Measurements from ENCODE around the gene TNN.

The TNN gene

GRCh38 chr1:175191659-175192058, 124.0 kb downstream of the TNN start:
- H3F3A ChIP-seq (ENCODE audit: low read depth): no peaks in the 10 kb centered on the region
- no peaks in the 10 kb centered on the region for H3K36me3 ChIP-seq (ENCODE audit: insufficient read depth, low read length)
- H3K4me3 ChIP-seq (ENCODE audit: low read length, poor library complexity, severe bottlenecking): peak overlapping the region; percentile 97
- peaks cover 7% of the 10 kb centered on the region; the same call in 1 of the 2 replicates for H3K79me2 ChIP-seq (ENCODE audit: insufficient read depth, low read length)
- H3K27me3 ChIP-seq (ENCODE audit: insufficient read depth, low read length, poor library complexity, severe bottlenecking): no peaks in the 10 kb centered on the region
- no peaks in the 10 kb centered on the region for H4K20me1 ChIP-seq (ENCODE audit: insufficient read depth, low read length, poor library complexity, severe bottlenecking)
- peak overlapping the region; percentile 85 for H3K9ac ChIP-seq (ENCODE audit: low read depth, low read length, poor library complexity, severe bottlenecking)
- H3K4me1 ChIP-seq (ENCODE audit: insufficient read depth, low read length, poor library complexity, severe bottlenecking): peaks cover 55% of the 10 kb centered on the region
- H3K9me2 ChIP-seq (replicated peaks; ENCODE audit: low read depth, low read length): no peaks in the 10 kb centered on the region
- H3K9me3 ChIP-seq (ENCODE audit: insufficient read depth, low read depth, low read length): no peaks in the 10 kb centered on the region
- H3K4me2 ChIP-seq (ENCODE audit: low read depth, low read length, poor library complexity, severe bottlenecking): peak overlapping the region; percentile 87
- peak overlapping the region; percentile 88 for H2AFZ ChIP-seq (ENCODE audit: low read length)
- TF ChIP-seq, protein P1, sequence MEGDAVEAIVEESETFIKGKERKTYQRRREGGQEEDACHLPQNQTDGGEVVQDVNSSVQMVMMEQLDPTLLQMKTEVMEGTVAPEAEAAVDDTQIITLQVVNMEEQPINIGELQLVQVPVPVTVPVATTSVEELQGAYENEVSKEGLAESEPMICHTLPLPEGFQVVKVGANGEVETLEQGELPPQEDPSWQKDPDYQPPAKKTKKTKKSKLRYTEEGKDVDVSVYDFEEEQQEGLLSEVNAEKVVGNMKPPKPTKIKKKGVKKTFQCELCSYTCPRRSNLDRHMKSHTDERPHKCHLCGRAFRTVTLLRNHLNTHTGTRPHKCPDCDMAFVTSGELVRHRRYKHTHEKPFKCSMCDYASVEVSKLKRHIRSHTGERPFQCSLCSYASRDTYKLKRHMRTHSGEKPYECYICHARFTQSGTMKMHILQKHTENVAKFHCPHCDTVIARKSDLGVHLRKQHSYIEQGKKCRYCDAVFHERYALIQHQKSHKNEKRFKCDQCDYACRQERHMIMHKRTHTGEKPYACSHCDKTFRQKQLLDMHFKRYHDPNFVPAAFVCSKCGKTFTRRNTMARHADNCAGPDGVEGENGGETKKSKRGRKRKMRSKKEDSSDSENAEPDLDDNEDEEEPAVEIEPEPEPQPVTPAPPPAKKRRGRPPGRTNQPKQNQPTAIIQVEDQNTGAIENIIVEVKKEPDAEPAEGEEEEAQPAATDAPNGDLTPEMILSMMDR (conservative IDR thresholded peaks at IDR 0.05; ENCODE audit: low read length): no peak
- TF ChIP-seq EZH2phosphoT487 (IDR thresholded peaks at IDR 0.05; ENCODE audit: borderline replicate concordance): no peak

- Histone ChIP-seq H2AFZ (ENCODE audit: low read length) (peak overlapping the region; percentile 88), H3K9ac (ENCODE audit: low read depth, low read length, poor library complexity, severe bottlenecking) (peak overlapping the region; percentile 85), H3K27me3 (ENCODE audit: insufficient read depth, low read length, poor library complexity, severe bottlenecking) (no peaks in the 10 kb centered on the region), H3F3A (ENCODE audit: low read depth) (no peaks in the 10 kb centered on the region), H4K20me1 (ENCODE audit: insufficient read depth, low read length, poor library complexity, severe bottlenecking) (no peaks in the 10 kb centered on the region), H3K9me2 (replicated peaks; ENCODE audit: low read depth, low read length) (no peaks in the 10 kb centered on the region), H3K79me2 (ENCODE audit: insufficient read depth, low read length) (peaks cover 7% of the 10 kb centered on the region; the same call in 1 of the 2 replicates), H3K4me3 (ENCODE audit: low read length, poor library complexity, severe bottlenecking) (peak overlapping the region; percentile 97), H3K9me3 (ENCODE audit: insufficient read depth, low read depth, low read length) (no peaks in the 10 kb centered on the region), H3K4me1 (ENCODE audit: insufficient read depth, low read length, poor library complexity, severe bottlenecking) (peaks cover 59% of the 10 kb centered on the region), H3K36me3 (ENCODE audit: insufficient read depth, low read length) (no peaks in the 10 kb centered on the region), H3K4me2 (ENCODE audit: low read depth, low read length, poor library complexity, severe bottlenecking) (peak overlapping the region; percentile 87)
- TF ChIP-seq, protein P1 (conservative IDR thresholded peaks at IDR 0.05; ENCODE audit: low read length): no peak
- TF ChIP-seq EZH2phosphoT487 (IDR thresholded peaks at IDR 0.05; ENCODE audit: borderline replicate concordance): no peak
These were observed 124.5 kb downstream of the TNN start for GRCh38 chr1:175192111-175192629.

DNA sequence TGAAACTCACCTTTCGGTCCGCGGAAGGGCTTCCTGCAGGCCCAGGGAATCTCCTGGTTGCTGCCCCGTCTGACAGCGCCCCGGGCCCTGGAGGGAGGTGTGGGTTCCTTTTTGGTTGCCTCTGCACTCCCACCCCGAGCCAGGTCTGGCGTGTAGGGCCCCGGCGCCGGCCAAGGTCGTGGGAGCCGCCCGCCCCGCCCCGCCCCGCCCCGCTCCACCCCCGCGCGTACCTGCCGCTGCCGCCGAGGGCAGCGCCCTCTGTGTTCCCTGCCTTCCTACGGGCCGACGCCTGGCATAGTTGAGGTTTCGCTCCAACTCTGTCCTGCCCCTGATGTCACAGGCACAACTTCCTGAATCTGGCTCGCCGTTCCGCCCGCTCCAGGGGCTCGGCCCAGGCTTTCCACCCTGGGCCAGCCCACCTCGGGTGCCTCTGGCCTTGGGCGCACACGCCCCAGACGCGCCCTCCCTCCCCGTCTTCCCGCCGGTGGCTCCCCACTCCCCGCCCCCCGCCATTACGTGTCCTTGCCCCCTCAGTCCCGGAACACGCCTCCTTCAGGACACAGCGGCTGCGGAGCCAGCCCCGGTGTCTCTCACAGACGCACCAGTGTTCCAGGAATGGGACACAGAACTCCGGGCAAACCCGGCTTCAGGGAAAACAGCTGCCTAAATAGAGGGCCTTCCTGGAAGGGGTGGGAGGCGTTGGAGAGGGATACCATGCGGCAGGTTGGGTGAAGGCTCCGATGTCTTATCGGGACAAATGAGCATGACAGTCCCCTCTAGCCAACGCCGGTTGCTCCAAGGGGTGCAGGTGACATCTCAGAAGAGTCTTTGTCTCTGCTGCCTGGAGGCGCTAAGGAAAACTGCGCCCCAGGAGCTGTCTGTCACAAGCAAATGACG, 125.2 kb downstream of the TNN start, which contains the start of gene KIAA0040:
Gene KIAA0040, minus strand, starts transcription at position 147 of the 897 bp plus-strand sequence. CDS start 31,763 bp downstream, outside the sequence.
- Histone ChIP-seq H3K9me3 (ENCODE audit: insufficient read depth, low read depth, low read length) (no peaks in the 10 kb centered on the region), H4K20me1 (ENCODE audit: insufficient read depth, low read length, poor library complexity, severe bottlenecking) (no peaks in the 10 kb centered on the region), H3K9me2 (replicated peaks; ENCODE audit: low read depth, low read length) (no peaks in the 10 kb centered on the region), H3K4me1 (ENCODE audit: insufficient read depth, low read length, poor library complexity, severe bottlenecking) (peaks cover 66% of the 10 kb centered on the region), H2AFZ (ENCODE audit: low read length) (peak within 1 kb of the TSS; percentile 88), H3K4me2 (ENCODE audit: low read depth, low read length, poor library complexity, severe bottlenecking) (peak within 1 kb of the TSS; percentile 87), H3K79me2 (ENCODE audit: insufficient read depth, low read length) (peaks cover 7% of the 10 kb centered on the region; the same call in 1 of the 2 replicates), H3F3A (ENCODE audit: low read depth) (no peaks in the 10 kb centered on the region), H3K9ac (ENCODE audit: low read depth, low read length, poor library complexity, severe bottlenecking) (peak within 1 kb of the TSS; percentile 85), H3K36me3 (ENCODE audit: insufficient read depth, low read length) (no peaks in the 10 kb centered on the region), H3K27me3 (ENCODE audit: insufficient read depth, low read length, poor library complexity, severe bottlenecking) (no peaks in the 10 kb centered on the region), H3K4me3 (ENCODE audit: low read length, poor library complexity, severe bottlenecking) (peak within 1 kb of the TSS; percentile 97)
- TF ChIP-seq, protein P1 (conservative IDR thresholded peaks at IDR 0.05; ENCODE audit: low read length): no peak; the same call in 1 of the 2 replicates
- TF ChIP-seq EZH2phosphoT487 (IDR thresholded peaks at IDR 0.05; ENCODE audit: borderline replicate concordance): no peak
